DOHH2 (cell line): ENCODE measurements around the gene GSAP.

Experiments
- H3F3A ChIP-seq: fragments of 200-600 bp; sonication (generic), shearing (Covaris generic); 2 replicates; pipeline ENCODE4 v1.6.0; 2016; ENCODE audit warnings: antibody characterized with exemption, mild to moderate bottlenecking; ENCODE audit not compliant: control insufficient read depth, insufficient read depth
- H3K27ac ChIP-seq: fragments of 200-600 bp; sonication (generic); 2 replicates; pipeline ENCODE4 v1.5.1; 2014; ENCODE audit warnings: low read depth, mild to moderate bottlenecking, low read length, moderate library complexity
- H3K27me3 ChIP-seq: fragments of 200-600 bp; sonication (generic); 2 replicates; pipeline ENCODE4 v1.6.1; 2014; ENCODE audit warnings: mild to moderate bottlenecking, low read length, mixed read lengths; ENCODE audit not compliant: control insufficient read depth
- H3K36me3 ChIP-seq: fragments of 200-600 bp; sonication (generic); 2 replicates; pipeline ENCODE4 v1.6.1; 2014; ENCODE audit warnings: mild to moderate bottlenecking, low read length, moderate library complexity, mixed read lengths; ENCODE audit not compliant: control insufficient read depth
- H3K4me1 ChIP-seq: fragments of 200-600 bp; sonication (generic); 2 replicates; pipeline ENCODE4 v1.6.1; 2014; ENCODE audit warnings: mild to moderate bottlenecking, low read length, mixed read lengths; ENCODE audit not compliant: control insufficient read depth
- H3K4me2 ChIP-seq: fragments of 200-600 bp; sonication (generic); 2 replicates; pipeline ENCODE4 v1.6.0; 2014; ENCODE audit warnings: mild to moderate bottlenecking, low read length, moderate library complexity
- H3K4me3 ChIP-seq: fragments of 200-600 bp; sonication (generic); 2 replicates; pipeline ENCODE4 v1.5.1; 2014; ENCODE audit warnings: mild to moderate bottlenecking, low read length, mixed read lengths
- H3K79me2 ChIP-seq: fragments of 200-600 bp; sonication (generic); 2 replicates; pipeline ENCODE4 v1.6.1; 2014; ENCODE audit warnings: mild to moderate bottlenecking, low read length, mixed read lengths; ENCODE audit not compliant: control insufficient read depth
- H3K9me2 ChIP-seq: fragments of 200-600 bp; sonication (generic); replicated peaks from 2 replicates; pipeline ENCODE4 v1.6.1; 2014; ENCODE audit warnings: mild to moderate bottlenecking, low read length, mixed read lengths; ENCODE audit not compliant: control insufficient read depth
- H3K9me3 ChIP-seq: fragments of 200-600 bp; sonication (generic); 2 replicates; pipeline ENCODE4 v1.6.1; 2014; ENCODE audit warnings: antibody characterized with exemption, low read length, mixed read lengths; ENCODE audit not compliant: control insufficient read depth, insufficient read depth
- H4K20me1 ChIP-seq: fragments of 200-600 bp; sonication (generic); 2 replicates; pipeline ENCODE4 v1.6.0; 2014; ENCODE audit warnings: low read depth, mild to moderate bottlenecking, antibody characterized with exemption, low read length, moderate library complexity; ENCODE audit not compliant: control insufficient read depth, insufficient read depth
- EZH2phosphoT487 ChIP-seq: fragments of 200-600 bp; sonication (generic); IDR thresholded peaks from 2 replicates; pipeline ENCODE4 v1.6.1; 2017; ENCODE audit warnings: borderline replicate concordance, mild to moderate bottlenecking, antibody characterized with exemption, low read length, moderate library complexity, mixed read lengths
- TF ChIP-seq, protein P1 (sequence below): fragments of 200-600 bp; sonication (generic); IDR thresholded peaks from one replicate; pipeline ENCODE4 v1.5.1; 2014; ENCODE audit warnings: antibody characterized with exemption, mild to moderate bottlenecking, low read depth, low read length; ENCODE audit not compliant: poor library complexity, severe bottlenecking

Gene GSAP

DNA sequence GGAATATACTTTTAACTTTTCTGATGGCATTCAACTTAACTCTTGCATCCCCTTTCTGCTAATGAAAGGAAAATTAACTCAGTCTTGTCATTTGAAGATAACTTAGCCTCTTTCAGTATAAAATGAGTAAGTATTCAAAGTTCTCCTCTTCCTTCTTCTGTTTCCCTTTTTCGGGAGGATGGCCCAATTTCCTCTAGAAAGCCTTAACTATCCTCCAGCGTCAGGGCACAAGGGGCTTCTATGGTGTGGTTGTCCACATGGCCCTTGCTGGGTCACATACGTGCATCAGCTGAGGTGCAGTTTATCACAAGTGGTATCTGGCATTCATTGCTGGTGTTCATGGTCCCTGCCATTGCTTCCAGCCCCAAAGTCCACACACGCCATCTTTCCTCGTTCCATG lies 17.8 kb upstream of the GSAP start:
- Histone ChIP-seq H4K20me1 (no peaks in the 10 kb centered on the region), H3F3A (no peaks in the 10 kb centered on the region), H3K79me2 (no peaks in the 10 kb centered on the region), H3K9me2 (no peaks in the 10 kb centered on the region), H3K27me3 (0 out of 2 replicates have a peak, but pooled peaks cover 2% of the 10 kb centered on the region), H3K36me3 (no peaks in the 10 kb centered on the region), H3K4me2 (no peak overlapping the region), H3K4me1 (no peaks in the 10 kb centered on the region), H3K9me3 (no peaks in the 10 kb centered on the region), H3K4me3 (no peak overlapping the region), H3K27ac (no peak overlapping the region)
- no peak for TF ChIP-seq EZH2phosphoT487
- TF ChIP-seq, protein P1, sequence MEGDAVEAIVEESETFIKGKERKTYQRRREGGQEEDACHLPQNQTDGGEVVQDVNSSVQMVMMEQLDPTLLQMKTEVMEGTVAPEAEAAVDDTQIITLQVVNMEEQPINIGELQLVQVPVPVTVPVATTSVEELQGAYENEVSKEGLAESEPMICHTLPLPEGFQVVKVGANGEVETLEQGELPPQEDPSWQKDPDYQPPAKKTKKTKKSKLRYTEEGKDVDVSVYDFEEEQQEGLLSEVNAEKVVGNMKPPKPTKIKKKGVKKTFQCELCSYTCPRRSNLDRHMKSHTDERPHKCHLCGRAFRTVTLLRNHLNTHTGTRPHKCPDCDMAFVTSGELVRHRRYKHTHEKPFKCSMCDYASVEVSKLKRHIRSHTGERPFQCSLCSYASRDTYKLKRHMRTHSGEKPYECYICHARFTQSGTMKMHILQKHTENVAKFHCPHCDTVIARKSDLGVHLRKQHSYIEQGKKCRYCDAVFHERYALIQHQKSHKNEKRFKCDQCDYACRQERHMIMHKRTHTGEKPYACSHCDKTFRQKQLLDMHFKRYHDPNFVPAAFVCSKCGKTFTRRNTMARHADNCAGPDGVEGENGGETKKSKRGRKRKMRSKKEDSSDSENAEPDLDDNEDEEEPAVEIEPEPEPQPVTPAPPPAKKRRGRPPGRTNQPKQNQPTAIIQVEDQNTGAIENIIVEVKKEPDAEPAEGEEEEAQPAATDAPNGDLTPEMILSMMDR: no peak

DNA sequence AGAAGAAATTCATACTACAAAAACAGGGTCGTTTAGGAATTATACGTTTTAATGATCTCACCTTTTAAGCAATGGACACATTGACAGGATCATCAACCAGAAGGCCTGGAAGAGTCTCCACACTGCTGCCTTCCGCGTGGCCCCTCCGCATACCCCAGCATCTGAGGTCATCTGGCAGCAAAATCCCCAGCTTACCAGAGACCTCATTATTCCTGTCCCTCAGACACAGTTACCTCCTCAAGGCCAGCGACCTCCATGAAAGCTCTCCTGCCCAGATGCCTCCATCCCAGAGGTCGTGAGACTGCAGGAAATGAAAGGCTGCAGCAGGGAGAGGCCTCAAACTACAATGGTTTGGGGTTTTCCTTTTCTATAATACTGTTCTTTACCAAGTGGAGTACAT lies 14.8 kb upstream of the GSAP start:
- Histone ChIP-seq H3F3A (no peaks in the 10 kb centered on the region), H3K4me2 (no peak overlapping the region), H3K27ac (no peak overlapping the region), H3K36me3 (no peaks in the 10 kb centered on the region), H4K20me1 (no peaks in the 10 kb centered on the region), H3K9me2 (no peaks in the 10 kb centered on the region), H3K4me1 (no peaks in the 10 kb centered on the region), H3K27me3 (peaks cover 21% of the 10 kb centered on the region), H3K79me2 (no peaks in the 10 kb centered on the region), H3K4me3 (no peak overlapping the region), H3K9me3 (no peaks in the 10 kb centered on the region)
- no peak for TF ChIP-seq EZH2phosphoT487

- Histone ChIP-seq H3K36me3 (no peaks in the 10 kb centered on the region), H3K4me1 (no peaks in the 10 kb centered on the region), H4K20me1 (no peaks in the 10 kb centered on the region), H3K9me3 (no peaks in the 10 kb centered on the region), H3K79me2 (no peaks in the 10 kb centered on the region), H3K9me2 (no peaks in the 10 kb centered on the region), H3K4me2 (no peak overlapping the region), H3K4me3 (no peak overlapping the region), H3K27me3 (peaks cover 27% of the 10 kb centered on the region), H3K27ac (no peak overlapping the region), H3F3A (no peaks in the 10 kb centered on the region)
- TF ChIP-seq EZH2phosphoT487: no peak
- TF ChIP-seq, protein P1: no peak
Observed at GRCh38 chr7:77428777-77429231, 12.7 kb upstream of the GSAP start.

DNA sequence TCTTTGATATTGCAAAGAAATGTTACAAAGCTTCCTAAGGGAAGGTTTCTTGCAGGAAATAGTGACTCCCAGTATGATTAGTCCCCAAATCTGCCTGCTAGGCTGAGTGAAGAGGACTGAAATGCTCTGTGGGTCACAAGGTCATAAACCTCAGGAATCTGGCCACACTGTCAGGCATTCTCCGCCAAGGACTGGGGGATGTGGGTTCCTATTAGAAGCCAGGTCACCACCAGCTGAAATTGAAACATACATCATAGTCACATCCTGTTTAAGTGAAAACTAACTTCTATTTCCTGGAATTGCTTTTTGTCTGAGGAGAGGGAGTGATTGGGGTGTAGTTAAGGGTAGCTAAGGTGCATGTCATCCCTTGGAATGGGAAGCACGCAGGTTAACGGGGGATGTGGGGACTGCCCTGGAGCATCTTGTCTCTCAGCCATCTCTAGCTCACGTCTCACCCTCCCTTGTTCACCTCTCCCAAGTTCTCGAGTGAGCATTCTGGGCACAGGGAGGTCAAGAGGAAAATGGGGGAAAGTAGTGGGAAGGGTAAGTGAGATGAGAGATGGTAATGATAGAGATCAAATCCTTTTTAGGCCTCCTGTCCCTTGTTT lies 12.0 kb upstream of the GSAP start:
- Histone ChIP-seq H3K4me1 (no peaks in the 10 kb centered on the region), H3K9me3 (no peaks in the 10 kb centered on the region), H4K20me1 (no peaks in the 10 kb centered on the region), H3K4me2 (no peak overlapping the region), H3K4me3 (no peak overlapping the region), H3K36me3 (no peaks in the 10 kb centered on the region), H3K27me3 (peaks cover 30% of the 10 kb centered on the region), H3K9me2 (no peaks in the 10 kb centered on the region), H3F3A (no peaks in the 10 kb centered on the region), H3K27ac (no peak overlapping the region), H3K79me2 (no peaks in the 10 kb centered on the region)
- TF ChIP-seq, protein P1: no peak
- TF ChIP-seq EZH2phosphoT487: no peak
